DOHH2 (cell line): Measurements from ENCODE around the gene CATSPERB.

Experiments used
- H3F3A ChIP-seq: fragments of 200-600 bp; sonication (generic), shearing (Covaris generic); 2 replicates; pipeline ENCODE4 v1.6.0; 2016; ENCODE audit warnings: antibody characterized with exemption, mild to moderate bottlenecking; ENCODE audit not compliant: control insufficient read depth, insufficient read depth
- H3K27ac ChIP-seq: fragments of 200-600 bp; sonication (generic); 2 replicates; pipeline ENCODE4 v1.5.1; 2014; ENCODE audit warnings: low read depth, mild to moderate bottlenecking, low read length, moderate library complexity
- H3K27me3 ChIP-seq: fragments of 200-600 bp; sonication (generic); 2 replicates; pipeline ENCODE4 v1.6.1; 2014; ENCODE audit warnings: mild to moderate bottlenecking, low read length, mixed read lengths; ENCODE audit not compliant: control insufficient read depth
- H3K36me3 ChIP-seq: fragments of 200-600 bp; sonication (generic); 2 replicates; pipeline ENCODE4 v1.6.1; 2014; ENCODE audit warnings: mild to moderate bottlenecking, low read length, moderate library complexity, mixed read lengths; ENCODE audit not compliant: control insufficient read depth
- H3K4me1 ChIP-seq: fragments of 200-600 bp; sonication (generic); 2 replicates; pipeline ENCODE4 v1.6.1; 2014; ENCODE audit warnings: mild to moderate bottlenecking, low read length, mixed read lengths; ENCODE audit not compliant: control insufficient read depth
- H3K4me2 ChIP-seq: fragments of 200-600 bp; sonication (generic); 2 replicates; pipeline ENCODE4 v1.6.0; 2014; ENCODE audit warnings: mild to moderate bottlenecking, low read length, moderate library complexity
- H3K4me3 ChIP-seq: fragments of 200-600 bp; sonication (generic); 2 replicates; pipeline ENCODE4 v1.5.1; 2014; ENCODE audit warnings: mild to moderate bottlenecking, low read length, mixed read lengths
- H3K79me2 ChIP-seq: fragments of 200-600 bp; sonication (generic); 2 replicates; pipeline ENCODE4 v1.6.1; 2014; ENCODE audit warnings: mild to moderate bottlenecking, low read length, mixed read lengths; ENCODE audit not compliant: control insufficient read depth
- H3K9me2 ChIP-seq: fragments of 200-600 bp; sonication (generic); replicated peaks from 2 replicates; pipeline ENCODE4 v1.6.1; 2014; ENCODE audit warnings: mild to moderate bottlenecking, low read length, mixed read lengths; ENCODE audit not compliant: control insufficient read depth
- H3K9me3 ChIP-seq: fragments of 200-600 bp; sonication (generic); 2 replicates; pipeline ENCODE4 v1.6.1; 2014; ENCODE audit warnings: antibody characterized with exemption, low read length, mixed read lengths; ENCODE audit not compliant: control insufficient read depth, insufficient read depth
- H4K20me1 ChIP-seq: fragments of 200-600 bp; sonication (generic); 2 replicates; pipeline ENCODE4 v1.6.0; 2014; ENCODE audit warnings: low read depth, mild to moderate bottlenecking, antibody characterized with exemption, low read length, moderate library complexity; ENCODE audit not compliant: control insufficient read depth, insufficient read depth
- EZH2phosphoT487 ChIP-seq: fragments of 200-600 bp; sonication (generic); IDR thresholded peaks from 2 replicates; pipeline ENCODE4 v1.6.1; 2017; ENCODE audit warnings: borderline replicate concordance, mild to moderate bottlenecking, antibody characterized with exemption, low read length, moderate library complexity, mixed read lengths
- TF ChIP-seq, protein P1 (sequence below): fragments of 200-600 bp; sonication (generic); IDR thresholded peaks from one replicate; pipeline ENCODE4 v1.5.1; 2014; ENCODE audit warnings: antibody characterized with exemption, mild to moderate bottlenecking, low read depth, low read length; ENCODE audit not compliant: poor library complexity, severe bottlenecking

Gene CATSPERB

DNA sequence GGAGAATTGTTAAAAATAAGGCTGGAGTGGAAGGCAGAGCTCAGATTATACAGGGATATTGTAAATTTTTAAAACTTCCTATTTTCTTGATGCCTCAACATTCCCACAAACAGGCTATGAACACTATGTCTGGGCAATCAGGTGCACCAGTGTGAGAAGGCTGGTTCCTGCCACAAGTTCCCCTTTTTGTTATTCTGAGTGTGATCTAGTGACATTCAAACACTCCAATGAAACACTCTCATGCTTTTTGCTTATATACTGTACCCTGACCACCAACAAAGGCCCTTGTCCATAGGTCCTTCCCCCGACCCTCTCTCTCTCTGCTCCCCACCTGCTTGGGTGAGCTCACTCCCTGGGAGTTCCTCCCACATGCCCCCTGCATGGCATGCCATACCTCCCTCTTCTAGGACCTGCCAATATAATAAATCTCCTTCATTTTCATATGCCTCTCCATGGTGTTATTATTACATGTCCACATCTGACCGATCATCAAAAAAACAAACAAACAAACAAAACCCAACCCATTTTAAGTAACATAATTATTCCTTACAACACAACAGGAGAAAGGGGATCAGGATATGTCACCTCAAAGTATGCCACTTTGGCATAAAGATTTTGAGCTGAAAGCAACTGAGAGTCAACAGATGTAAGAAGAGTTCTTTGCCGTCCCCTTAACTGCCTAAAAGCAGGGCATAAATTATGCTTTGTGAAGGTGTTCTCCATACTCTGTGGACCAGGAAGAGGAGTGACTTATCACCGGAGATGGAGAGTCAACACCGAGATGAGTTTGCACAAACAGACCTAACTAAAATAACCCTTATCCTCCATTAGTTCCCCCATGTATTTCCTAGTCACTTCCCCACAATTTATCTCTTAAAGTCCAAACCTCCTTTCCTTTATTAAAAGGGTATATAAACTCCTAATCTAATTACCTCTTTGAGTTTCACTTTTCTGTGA, 42.5 kb upstream of the CATSPERB start:
- no peak overlapping the region for H3K27ac ChIP-seq
- H4K20me1 ChIP-seq, result no peaks in the 10 kb centered on the region
- H3K36me3 ChIP-seq, result no peaks in the 10 kb centered on the region
- H3K27me3 ChIP-seq, result 0 out of 2 replicates have a peak, but pooled peaks cover 3% of the 10 kb centered on the region
- no peaks in the 10 kb centered on the region for H3K79me2 ChIP-seq
- peaks cover 7% of the 10 kb centered on the region for H3K4me1 ChIP-seq
- no peak overlapping the region for H3K4me2 ChIP-seq
- no peak for TF ChIP-seq EZH2phosphoT487
- TF ChIP-seq, protein P1, sequence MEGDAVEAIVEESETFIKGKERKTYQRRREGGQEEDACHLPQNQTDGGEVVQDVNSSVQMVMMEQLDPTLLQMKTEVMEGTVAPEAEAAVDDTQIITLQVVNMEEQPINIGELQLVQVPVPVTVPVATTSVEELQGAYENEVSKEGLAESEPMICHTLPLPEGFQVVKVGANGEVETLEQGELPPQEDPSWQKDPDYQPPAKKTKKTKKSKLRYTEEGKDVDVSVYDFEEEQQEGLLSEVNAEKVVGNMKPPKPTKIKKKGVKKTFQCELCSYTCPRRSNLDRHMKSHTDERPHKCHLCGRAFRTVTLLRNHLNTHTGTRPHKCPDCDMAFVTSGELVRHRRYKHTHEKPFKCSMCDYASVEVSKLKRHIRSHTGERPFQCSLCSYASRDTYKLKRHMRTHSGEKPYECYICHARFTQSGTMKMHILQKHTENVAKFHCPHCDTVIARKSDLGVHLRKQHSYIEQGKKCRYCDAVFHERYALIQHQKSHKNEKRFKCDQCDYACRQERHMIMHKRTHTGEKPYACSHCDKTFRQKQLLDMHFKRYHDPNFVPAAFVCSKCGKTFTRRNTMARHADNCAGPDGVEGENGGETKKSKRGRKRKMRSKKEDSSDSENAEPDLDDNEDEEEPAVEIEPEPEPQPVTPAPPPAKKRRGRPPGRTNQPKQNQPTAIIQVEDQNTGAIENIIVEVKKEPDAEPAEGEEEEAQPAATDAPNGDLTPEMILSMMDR, result no peak
- H3K4me3 ChIP-seq, result no peak overlapping the region
- no peaks in the 10 kb centered on the region for H3K9me2 ChIP-seq
- H3F3A ChIP-seq, result no peaks in the 10 kb centered on the region
- H3K9me3 ChIP-seq, result no peaks in the 10 kb centered on the region

DNA sequence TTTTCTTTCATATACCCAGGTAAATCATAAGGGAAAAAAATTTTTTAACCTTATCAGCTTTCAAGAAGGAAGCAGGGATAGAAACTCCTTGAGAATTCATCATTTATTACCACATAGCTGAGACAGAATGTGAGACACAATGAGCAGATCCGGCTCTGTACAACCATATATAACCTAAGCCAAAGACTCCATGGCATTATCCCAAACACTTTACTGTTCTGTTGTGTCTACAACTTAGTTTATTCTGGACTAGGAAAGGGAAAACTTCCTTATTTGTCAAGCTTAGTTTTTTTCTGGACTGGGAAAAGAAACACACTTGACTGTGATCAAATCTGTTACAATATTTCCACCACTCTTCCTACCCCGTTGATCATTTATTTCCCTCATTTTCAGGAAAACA, 38.3 kb upstream of the CATSPERB start:
- H3K9me3 ChIP-seq, result no peaks in the 10 kb centered on the region
- H4K20me1 ChIP-seq, result no peaks in the 10 kb centered on the region
- no peaks in the 10 kb centered on the region for H3K36me3 ChIP-seq
- H3K79me2 ChIP-seq, result no peaks in the 10 kb centered on the region
- H3K4me1 ChIP-seq, result peaks cover 12% of the 10 kb centered on the region
- H3K4me3 ChIP-seq, result no peak overlapping the region
- H3K27ac ChIP-seq, result no peak overlapping the region
- no peaks in the 10 kb centered on the region for H3F3A ChIP-seq
- no peak overlapping the region for H3K4me2 ChIP-seq
- TF ChIP-seq, protein P1, result no peak
- TF ChIP-seq EZH2phosphoT487, result no peak
- H3K9me2 ChIP-seq, result no peaks in the 10 kb centered on the region
- no peaks in the 10 kb centered on the region for H3K27me3 ChIP-seq

DNA sequence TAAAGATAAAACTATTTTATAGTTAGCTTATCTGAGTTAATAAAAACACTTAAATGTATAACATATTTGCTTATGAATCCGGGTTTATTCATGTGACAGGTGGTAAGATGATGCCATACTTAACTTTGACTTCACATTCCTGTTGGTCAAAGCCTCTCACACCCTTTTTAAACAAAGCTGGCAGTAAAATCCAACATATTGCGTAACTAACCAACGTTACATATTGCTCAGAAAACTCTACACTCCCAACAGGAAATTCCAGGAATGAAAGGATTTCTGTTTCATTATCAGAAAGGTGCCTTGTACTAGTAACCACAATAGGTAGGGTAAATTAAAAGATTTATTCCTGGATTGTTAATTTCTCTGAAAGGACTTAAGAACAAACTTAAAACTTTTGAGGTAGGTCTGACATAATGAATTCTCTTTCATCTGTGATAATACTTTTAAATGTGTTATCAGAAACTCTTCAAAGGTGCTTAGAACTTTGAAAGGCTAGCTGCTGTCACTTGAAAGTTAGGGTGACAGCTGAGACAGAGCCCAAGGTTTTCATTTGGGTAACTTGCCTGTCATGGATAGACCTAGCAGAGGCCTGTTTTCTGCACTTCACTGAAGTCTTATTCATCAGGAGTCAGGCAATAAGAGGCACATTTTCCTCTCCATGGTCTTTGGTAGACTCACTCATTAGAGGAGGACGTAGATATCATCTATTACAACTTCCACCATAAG, 23.8 kb upstream of the CATSPERB start:
- TF ChIP-seq, protein P1, result no peak
- no peak for TF ChIP-seq EZH2phosphoT487
- no peak overlapping the region for H3K27ac ChIP-seq
- no peak overlapping the region for H3K4me2 ChIP-seq

More for the DNA sequence above, 23.8 kb upstream of the CATSPERB start:
- Histone ChIP-seq H3K9me2 (no peaks in the 10 kb centered on the region), H3K79me2 (no peaks in the 10 kb centered on the region), H3K4me3 (no peak overlapping the region), H3K4me1 (no peaks in the 10 kb centered on the region), H3K9me3 (no peaks in the 10 kb centered on the region), H3F3A (no peaks in the 10 kb centered on the region), H3K36me3 (no peaks in the 10 kb centered on the region), H3K27me3 (peaks cover 18% of the 10 kb centered on the region), H4K20me1 (no peaks in the 10 kb centered on the region)
